WTC11 (cell line): Measurements from ENCODE around the gene AKR1C4. TPM values are rescaled to one million over a fixed set of nuclear protein-coding genes. Genes with fewer than 3 reads are reported as not detected.

Source experiments
- ATAC-seq: fragments of 200-7000 bp; cut with Tn5 transposase; 2 replicates; pipeline ENCODE4 v1.10.0; 2021; ENCODE audit warnings: mild to moderate bottlenecking, moderate library complexity
- CTCF ChIA-PET: fragments of 300-600 bp; sonication (Branson Sonifier 250); formaldehyde crosslinking; loops from one replicate; lab custom pipeline; 2021; ENCODE audit warnings: antibody characterized with exemption; lab: Charles Lee
- POLR2A ChIA-PET: fragments of 350-600 bp; sonication (Branson Sonifier 250); formaldehyde crosslinking; loops from one replicate; lab custom pipeline; 2021; ENCODE audit warnings: antibody characterized with exemption; lab: Charles Lee
- DNase-seq: peaks from one replicate; pipeline ENCODE4 v3.0.0; 2021; ENCODE audit warnings: low spot score
- H3K27ac Mint-ChIP-seq: 2 replicates; pipeline ENCODE4 v1.8.0; 2021; ENCODE audit warnings: mixed read lengths
- H3K27me3 Mint-ChIP-seq: 2 replicates; pipeline ENCODE4 v1.8.0; 2021; ENCODE audit warnings: low read depth, mild to moderate bottlenecking, moderate library complexity, mixed read lengths
- H3K36me3 Mint-ChIP-seq: 2 replicates; pipeline ENCODE4 v1.8.0; 2021; ENCODE audit warnings: mixed read lengths
- H3K4me1 Mint-ChIP-seq: 2 replicates; pipeline ENCODE4 v1.8.0; 2022; ENCODE audit warnings: mixed read lengths
- H3K4me3 Mint-ChIP-seq: 2 replicates; pipeline ENCODE4 v1.8.0; 2021; ENCODE audit warnings: mild to moderate bottlenecking, moderate library complexity, mixed read lengths
- H3K9me3 Mint-ChIP-seq: 2 replicates; pipeline ENCODE4 v1.8.0; 2021; ENCODE audit warnings: mixed read lengths
- CBFB ChIP-seq: sonication (generic); formaldehyde crosslinking; IDR thresholded peaks from 2 replicates; pipeline ENCODE4 v1.8.1; 2022; ENCODE audit warnings: mild to moderate bottlenecking, low read depth, missing genetic modification reagents
- ETV6 ChIP-seq: sonication (generic); formaldehyde crosslinking; IDR thresholded peaks from 2 replicates; pipeline ENCODE4 v1.8.1; 2022; ENCODE audit warnings: mild to moderate bottlenecking, missing genetic modification reagents
- HMGA2 ChIP-seq: fragments of 250-450 bp; sonication (Bioruptor Pico); IDR thresholded peaks from 2 replicates; pipeline ENCODE4 v1.4.0; 2021; ENCODE audit warnings: mild to moderate bottlenecking, moderate library complexity
- IRF2 ChIP-seq: sonication (generic); formaldehyde crosslinking; IDR thresholded peaks from 2 replicates; pipeline ENCODE4 v1.8.0; 2022; ENCODE audit warnings: low read depth, missing genetic modification reagents, borderline replicate concordance
- KAT7 ChIP-seq: sonication (generic); formaldehyde crosslinking; IDR thresholded peaks from 2 replicates; pipeline ENCODE4 v1.8.1; 2023; ENCODE audit warnings: missing genetic modification reagents, mild to moderate bottlenecking, borderline replicate concordance
- TEAD4 ChIP-seq: sonication (generic); formaldehyde crosslinking; IDR thresholded peaks from 2 replicates; pipeline ENCODE4 v1.8.0; 2022; ENCODE audit warnings: mild to moderate bottlenecking, missing genetic modification reagents
- total RNA-seq: library from RNA; stranded (reverse); gene quantifications from 3 replicates; pipeline ENCODE4 v1.2.3, GENCODE V29; 2021
- TF ChIP-seq, protein P1 (sequence below): sonication (generic); formaldehyde crosslinking; IDR thresholded peaks from 2 replicates; pipeline ENCODE4 v1.8.0; 2023; ENCODE audit warnings: missing genetic modification reagents
- TF ChIP-seq, protein P2 (sequence below): sonication (generic); formaldehyde crosslinking; conservative IDR thresholded peaks from 2 replicates; pipeline ENCODE4 v1.8.1; 2023; ENCODE audit warnings: mild to moderate bottlenecking, low read depth, missing genetic modification reagents, moderate library complexity
- TF ChIP-seq, protein P3 (sequence below): sonication (generic); formaldehyde crosslinking; IDR thresholded peaks from 2 replicates; pipeline ENCODE4 v1.8.0; 2022; ENCODE audit warnings: mild to moderate bottlenecking, missing genetic modification reagents
- TF ChIP-seq, protein P4 (sequence below): sonication (generic); formaldehyde crosslinking; IDR thresholded peaks from 2 replicates; pipeline ENCODE4 v1.8.1; 2023; ENCODE audit warnings: mild to moderate bottlenecking, missing genetic modification reagents, borderline replicate concordance
- TF ChIP-seq, protein P5 (sequence below): sonication (generic); formaldehyde crosslinking; IDR thresholded peaks from 2 replicates; pipeline ENCODE4 v1.8.1; 2022; ENCODE audit warnings: mild to moderate bottlenecking, missing genetic modification reagents, moderate library complexity, borderline replicate concordance
- TF ChIP-seq, protein P6 (sequence below): fragments of 250-450 bp; sonication (Bioruptor Pico); IDR thresholded peaks from 2 replicates; pipeline ENCODE4 v1.9.0; 2021; ENCODE audit warnings: mild to moderate bottlenecking
- TF ChIP-seq, protein P7 (sequence below): fragments of 250-450 bp; sonication (Bioruptor Pico); IDR thresholded peaks from 2 replicates; pipeline ENCODE4 v1.8.0; 2021; ENCODE audit warnings: mild to moderate bottlenecking
- TF ChIP-seq, protein P8 (sequence below): fragments of 250-450 bp; sonication (Bioruptor Pico); IDR thresholded peaks from 2 replicates; pipeline ENCODE4 v2.1.2; 2022; ENCODE audit warnings: mild to moderate bottlenecking, moderate library complexity
- TF ChIP-seq, protein P9 (sequence below): sonication (generic); formaldehyde crosslinking; IDR thresholded peaks from 2 replicates; pipeline ENCODE4 v1.8.1; 2023; ENCODE audit warnings: mild to moderate bottlenecking, missing genetic modification reagents, moderate library complexity

AKR1C4 gene
- total RNA-seq, 1 experiment from 2014 or later = not detected

DNA sequence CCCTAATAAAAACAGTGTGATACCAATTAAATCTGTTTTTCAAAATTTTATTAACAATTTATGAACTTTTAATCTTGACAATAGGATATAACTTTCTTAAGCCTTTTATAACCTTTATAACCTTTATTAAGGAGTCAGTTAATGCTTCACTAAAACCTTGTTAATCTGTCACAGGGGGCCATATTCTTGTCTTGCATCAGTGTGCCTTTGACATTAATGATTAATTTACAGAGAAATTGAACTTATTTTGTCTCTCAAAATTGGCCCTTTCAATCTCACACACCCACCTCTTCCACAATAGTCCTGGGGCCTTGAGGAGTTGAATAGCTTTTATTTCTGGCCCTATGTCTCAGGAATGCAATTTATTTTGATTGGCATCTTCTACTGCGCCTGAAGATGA, 68.5 kb downstream of the AKR1C4 start (continued):
- TF ChIP-seq, protein P1, sequence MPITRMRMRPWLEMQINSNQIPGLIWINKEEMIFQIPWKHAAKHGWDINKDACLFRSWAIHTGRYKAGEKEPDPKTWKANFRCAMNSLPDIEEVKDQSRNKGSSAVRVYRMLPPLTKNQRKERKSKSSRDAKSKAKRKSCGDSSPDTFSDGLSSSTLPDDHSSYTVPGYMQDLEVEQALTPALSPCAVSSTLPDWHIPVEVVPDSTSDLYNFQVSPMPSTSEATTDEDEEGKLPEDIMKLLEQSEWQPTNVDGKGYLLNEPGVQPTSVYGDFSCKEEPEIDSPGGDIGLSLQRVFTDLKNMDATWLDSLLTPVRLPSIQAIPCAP (CRISPR knock-in tag) = no peak
- TF ChIP-seq, protein P2, sequence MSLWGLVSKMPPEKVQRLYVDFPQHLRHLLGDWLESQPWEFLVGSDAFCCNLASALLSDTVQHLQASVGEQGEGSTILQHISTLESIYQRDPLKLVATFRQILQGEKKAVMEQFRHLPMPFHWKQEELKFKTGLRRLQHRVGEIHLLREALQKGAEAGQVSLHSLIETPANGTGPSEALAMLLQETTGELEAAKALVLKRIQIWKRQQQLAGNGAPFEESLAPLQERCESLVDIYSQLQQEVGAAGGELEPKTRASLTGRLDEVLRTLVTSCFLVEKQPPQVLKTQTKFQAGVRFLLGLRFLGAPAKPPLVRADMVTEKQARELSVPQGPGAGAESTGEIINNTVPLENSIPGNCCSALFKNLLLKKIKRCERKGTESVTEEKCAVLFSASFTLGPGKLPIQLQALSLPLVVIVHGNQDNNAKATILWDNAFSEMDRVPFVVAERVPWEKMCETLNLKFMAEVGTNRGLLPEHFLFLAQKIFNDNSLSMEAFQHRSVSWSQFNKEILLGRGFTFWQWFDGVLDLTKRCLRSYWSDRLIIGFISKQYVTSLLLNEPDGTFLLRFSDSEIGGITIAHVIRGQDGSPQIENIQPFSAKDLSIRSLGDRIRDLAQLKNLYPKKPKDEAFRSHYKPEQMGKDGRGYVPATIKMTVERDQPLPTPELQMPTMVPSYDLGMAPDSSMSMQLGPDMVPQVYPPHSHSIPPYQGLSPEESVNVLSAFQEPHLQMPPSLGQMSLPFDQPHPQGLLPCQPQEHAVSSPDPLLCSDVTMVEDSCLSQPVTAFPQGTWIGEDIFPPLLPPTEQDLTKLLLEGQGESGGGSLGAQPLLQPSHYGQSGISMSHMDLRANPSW = no peak
- TF ChIP-seq CBFB (CRISPR knock-in tag) = no peak
- no peak for TF ChIP-seq ETV6 (CRISPR knock-in tag)
- TF ChIP-seq, all 79 proteins: peak for 0

DNA sequence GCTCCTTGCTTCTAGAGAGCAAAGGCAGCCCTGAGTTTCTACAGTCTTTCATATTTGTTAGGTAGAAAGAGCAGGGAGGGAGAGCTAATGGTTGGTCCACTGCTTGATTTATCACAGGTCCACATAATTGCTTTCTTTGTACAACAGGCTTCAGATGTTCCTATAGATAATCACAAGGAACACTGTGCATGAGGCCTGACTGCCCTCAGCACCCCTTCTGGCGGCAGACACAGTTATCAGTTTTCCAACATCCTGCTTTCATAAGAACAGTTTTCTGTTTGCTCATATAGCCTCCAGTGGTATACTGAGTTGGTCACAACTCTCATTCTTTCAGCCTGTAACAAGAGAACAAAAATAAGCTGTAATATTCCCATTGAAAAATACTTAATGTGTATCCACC, 69.7 kb downstream of the AKR1C4 start:
- peaks cover 32% of the 10 kb centered on the region for H3K36me3 Mint-ChIP-seq
- ATAC-seq = no peak
- CTCF ChIA-PET = no interaction called here
- no peak overlapping the region for H3K27ac Mint-ChIP-seq
- no peak for DNase-seq
- peaks cover 43% of the 10 kb centered on the region for H3K9me3 Mint-ChIP-seq
- peaks cover 4% of the 10 kb centered on the region for H3K4me1 Mint-ChIP-seq
- H3K27me3 Mint-ChIP-seq = no peaks in the 10 kb centered on the region
- H3K4me3 Mint-ChIP-seq = no peak overlapping the region
- POLR2A ChIA-PET = no interaction called here
- TF ChIP-seq, protein P3, sequence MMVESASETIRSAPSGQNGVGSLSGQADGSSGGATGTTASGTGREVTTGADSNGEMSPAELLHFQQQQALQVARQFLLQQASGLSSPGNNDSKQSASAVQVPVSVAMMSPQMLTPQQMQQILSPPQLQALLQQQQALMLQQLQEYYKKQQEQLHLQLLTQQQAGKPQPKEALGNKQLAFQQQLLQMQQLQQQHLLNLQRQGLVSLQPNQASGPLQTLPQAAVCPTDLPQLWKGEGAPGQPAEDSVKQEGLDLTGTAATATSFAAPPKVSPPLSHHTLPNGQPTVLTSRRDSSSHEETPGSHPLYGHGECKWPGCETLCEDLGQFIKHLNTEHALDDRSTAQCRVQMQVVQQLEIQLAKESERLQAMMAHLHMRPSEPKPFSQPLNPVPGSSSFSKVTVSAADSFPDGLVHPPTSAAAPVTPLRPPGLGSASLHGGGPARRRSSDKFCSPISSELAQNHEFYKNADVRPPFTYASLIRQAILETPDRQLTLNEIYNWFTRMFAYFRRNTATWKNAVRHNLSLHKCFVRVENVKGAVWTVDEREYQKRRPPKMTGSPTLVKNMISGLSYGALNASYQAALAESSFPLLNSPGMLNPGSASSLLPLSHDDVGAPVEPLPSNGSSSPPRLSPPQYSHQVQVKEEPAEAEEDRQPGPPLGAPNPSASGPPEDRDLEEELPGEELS (CRISPR knock-in tag) = no peak
- TF ChIP-seq KAT7 = no peak
- TF ChIP-seq, protein P4, sequence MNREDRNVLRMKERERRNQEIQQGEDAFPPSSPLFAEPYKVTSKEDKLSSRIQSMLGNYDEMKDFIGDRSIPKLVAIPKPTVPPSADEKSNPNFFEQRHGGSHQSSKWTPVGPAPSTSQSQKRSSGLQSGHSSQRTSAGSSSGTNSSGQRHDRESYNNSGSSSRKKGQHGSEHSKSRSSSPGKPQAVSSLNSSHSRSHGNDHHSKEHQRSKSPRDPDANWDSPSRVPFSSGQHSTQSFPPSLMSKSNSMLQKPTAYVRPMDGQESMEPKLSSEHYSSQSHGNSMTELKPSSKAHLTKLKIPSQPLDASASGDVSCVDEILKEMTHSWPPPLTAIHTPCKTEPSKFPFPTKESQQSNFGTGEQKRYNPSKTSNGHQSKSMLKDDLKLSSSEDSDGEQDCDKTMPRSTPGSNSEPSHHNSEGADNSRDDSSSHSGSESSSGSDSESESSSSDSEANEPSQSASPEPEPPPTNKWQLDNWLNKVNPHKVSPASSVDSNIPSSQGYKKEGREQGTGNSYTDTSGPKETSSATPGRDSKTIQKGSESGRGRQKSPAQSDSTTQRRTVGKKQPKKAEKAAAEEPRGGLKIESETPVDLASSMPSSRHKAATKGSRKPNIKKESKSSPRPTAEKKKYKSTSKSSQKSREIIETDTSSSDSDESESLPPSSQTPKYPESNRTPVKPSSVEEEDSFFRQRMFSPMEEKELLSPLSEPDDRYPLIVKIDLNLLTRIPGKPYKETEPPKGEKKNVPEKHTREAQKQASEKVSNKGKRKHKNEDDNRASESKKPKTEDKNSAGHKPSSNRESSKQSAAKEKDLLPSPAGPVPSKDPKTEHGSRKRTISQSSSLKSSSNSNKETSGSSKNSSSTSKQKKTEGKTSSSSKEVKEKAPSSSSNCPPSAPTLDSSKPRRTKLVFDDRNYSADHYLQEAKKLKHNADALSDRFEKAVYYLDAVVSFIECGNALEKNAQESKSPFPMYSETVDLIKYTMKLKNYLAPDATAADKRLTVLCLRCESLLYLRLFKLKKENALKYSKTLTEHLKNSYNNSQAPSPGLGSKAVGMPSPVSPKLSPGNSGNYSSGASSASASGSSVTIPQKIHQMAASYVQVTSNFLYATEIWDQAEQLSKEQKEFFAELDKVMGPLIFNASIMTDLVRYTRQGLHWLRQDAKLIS (CRISPR knock-in tag) = no peak
- TF ChIP-seq, protein P5, sequence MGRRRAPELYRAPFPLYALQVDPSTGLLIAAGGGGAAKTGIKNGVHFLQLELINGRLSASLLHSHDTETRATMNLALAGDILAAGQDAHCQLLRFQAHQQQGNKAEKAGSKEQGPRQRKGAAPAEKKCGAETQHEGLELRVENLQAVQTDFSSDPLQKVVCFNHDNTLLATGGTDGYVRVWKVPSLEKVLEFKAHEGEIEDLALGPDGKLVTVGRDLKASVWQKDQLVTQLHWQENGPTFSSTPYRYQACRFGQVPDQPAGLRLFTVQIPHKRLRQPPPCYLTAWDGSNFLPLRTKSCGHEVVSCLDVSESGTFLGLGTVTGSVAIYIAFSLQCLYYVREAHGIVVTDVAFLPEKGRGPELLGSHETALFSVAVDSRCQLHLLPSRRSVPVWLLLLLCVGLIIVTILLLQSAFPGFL (CRISPR knock-in tag) = no peak
- TF ChIP-seq, protein P6, sequence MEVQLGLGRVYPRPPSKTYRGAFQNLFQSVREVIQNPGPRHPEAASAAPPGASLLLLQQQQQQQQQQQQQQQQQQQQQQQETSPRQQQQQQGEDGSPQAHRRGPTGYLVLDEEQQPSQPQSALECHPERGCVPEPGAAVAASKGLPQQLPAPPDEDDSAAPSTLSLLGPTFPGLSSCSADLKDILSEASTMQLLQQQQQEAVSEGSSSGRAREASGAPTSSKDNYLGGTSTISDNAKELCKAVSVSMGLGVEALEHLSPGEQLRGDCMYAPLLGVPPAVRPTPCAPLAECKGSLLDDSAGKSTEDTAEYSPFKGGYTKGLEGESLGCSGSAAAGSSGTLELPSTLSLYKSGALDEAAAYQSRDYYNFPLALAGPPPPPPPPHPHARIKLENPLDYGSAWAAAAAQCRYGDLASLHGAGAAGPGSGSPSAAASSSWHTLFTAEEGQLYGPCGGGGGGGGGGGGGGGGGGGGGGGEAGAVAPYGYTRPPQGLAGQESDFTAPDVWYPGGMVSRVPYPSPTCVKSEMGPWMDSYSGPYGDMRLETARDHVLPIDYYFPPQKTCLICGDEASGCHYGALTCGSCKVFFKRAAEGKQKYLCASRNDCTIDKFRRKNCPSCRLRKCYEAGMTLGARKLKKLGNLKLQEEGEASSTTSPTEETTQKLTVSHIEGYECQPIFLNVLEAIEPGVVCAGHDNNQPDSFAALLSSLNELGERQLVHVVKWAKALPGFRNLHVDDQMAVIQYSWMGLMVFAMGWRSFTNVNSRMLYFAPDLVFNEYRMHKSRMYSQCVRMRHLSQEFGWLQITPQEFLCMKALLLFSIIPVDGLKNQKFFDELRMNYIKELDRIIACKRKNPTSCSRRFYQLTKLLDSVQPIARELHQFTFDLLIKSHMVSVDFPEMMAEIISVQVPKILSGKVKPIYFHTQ = no peak
- TF ChIP-seq, protein P7, sequence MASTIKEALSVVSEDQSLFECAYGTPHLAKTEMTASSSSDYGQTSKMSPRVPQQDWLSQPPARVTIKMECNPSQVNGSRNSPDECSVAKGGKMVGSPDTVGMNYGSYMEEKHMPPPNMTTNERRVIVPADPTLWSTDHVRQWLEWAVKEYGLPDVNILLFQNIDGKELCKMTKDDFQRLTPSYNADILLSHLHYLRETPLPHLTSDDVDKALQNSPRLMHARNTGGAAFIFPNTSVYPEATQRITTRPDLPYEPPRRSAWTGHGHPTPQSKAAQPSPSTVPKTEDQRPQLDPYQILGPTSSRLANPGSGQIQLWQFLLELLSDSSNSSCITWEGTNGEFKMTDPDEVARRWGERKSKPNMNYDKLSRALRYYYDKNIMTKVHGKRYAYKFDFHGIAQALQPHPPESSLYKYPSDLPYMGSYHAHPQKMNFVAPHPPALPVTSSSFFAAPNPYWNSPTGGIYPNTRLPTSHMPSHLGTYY (CRISPR knock-in tag) = no peak
- TF ChIP-seq HMGA2 (CRISPR knock-in tag) = no peak
- TF ChIP-seq IRF2 (CRISPR knock-in tag) = no peak
- TF ChIP-seq, protein P8, sequence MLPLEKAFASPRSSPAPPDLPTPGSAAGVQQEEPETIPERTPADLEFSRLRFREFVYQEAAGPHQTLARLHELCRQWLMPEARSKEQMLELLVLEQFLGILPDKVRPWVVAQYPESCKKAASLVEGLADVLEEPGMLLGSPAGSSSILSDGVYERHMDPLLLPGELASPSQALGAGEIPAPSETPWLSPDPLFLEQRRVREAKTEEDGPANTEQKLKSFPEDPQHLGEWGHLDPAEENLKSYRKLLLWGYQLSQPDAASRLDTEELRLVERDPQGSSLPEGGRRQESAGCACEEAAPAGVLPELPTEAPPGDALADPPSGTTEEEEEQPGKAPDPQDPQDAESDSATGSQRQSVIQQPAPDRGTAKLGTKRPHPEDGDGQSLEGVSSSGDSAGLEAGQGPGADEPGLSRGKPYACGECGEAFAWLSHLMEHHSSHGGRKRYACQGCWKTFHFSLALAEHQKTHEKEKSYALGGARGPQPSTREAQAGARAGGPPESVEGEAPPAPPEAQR (CRISPR knock-in tag) = no peak
- TF ChIP-seq TEAD4 (CRISPR knock-in tag) = no peak
- TF ChIP-seq, protein P9, sequence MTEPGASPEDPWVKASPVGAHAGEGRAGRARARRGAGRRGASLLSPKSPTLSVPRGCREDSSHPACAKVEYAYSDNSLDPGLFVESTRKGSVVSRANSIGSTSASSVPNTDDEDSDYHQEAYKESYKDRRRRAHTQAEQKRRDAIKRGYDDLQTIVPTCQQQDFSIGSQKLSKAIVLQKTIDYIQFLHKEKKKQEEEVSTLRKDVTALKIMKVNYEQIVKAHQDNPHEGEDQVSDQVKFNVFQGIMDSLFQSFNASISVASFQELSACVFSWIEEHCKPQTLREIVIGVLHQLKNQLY = no peak
